Endothelial cell of umbilical vein (primary cell): Measurements from ENCODE around the gene FGL2. TPM values are rescaled to one million over a fixed set of nuclear protein-coding genes. Genes with fewer than 3 reads are reported as not detected.

Source experiments
- BruUV-seq: library from RNA; stranded (reverse); fragments of 400-500 nt; replicated peaks from 2 replicates; lab custom pipeline; 2021; lab: Mats Ljungman, UMichigan
- CTCF ChIA-PET: fragments of 300-600, 350-600 bp; sonication (Branson Sonifier 250); formaldehyde crosslinking; loops from one replicate; lab custom pipeline; 2021; ENCODE audit warnings: antibody characterized with exemption, inconsistent platforms; lab: Charles Lee
- POLR2A ChIA-PET: fragments of 300-600, 350-600 bp; sonication (Branson Sonifier 250); formaldehyde crosslinking; loops from one replicate; lab custom pipeline; 2021; ENCODE audit warnings: antibody characterized with exemption, inconsistent platforms; lab: Charles Lee
- DNase-seq: peaks from one replicate; pipeline ENCODE4 v3.0.0-alpha.2; 2011; ENCODE audit warnings: low read depth, low spot score
- FAIRE-seq: peaks from 2 replicates; lab custom pipeline; 2011; peaks lifted over from hg19 to GRCh38; lab: Jason Lieb, UNC
- H2AFZ ChIP-seq: 2 replicates; pipeline ENCODE4 v1.6.0; 2012; ENCODE audit warnings: low read depth, low read length, control low read depth, inconsistent platforms
- H3K27ac ChIP-seq: 2 replicates; pipeline ENCODE4 v1.5.1; 2011; ENCODE audit warnings: low read depth, mild to moderate bottlenecking, control low read depth, low read length, moderate library complexity; ENCODE audit not compliant: insufficient read depth
- H3K27me3 ChIP-seq, 2 experiments: 2 replicates each; pipeline versions ENCODE4 v1.6.0 to v1.6.1; 2011; ENCODE audit warnings: low read length in 2 of 2, mixed read lengths in 1 of 2; ENCODE audit not compliant: control insufficient read depth in 2 of 2, insufficient read depth in 2 of 2
- H3K36me3 ChIP-seq, 2 experiments: 2 replicates in 1 of 2; 3 replicates in 1 of 2; pipeline ENCODE4 v1.5.1; 2011; ENCODE audit warnings: low read length in 2 of 2, mild to moderate bottlenecking in 1 of 2, moderate library complexity in 1 of 2; ENCODE audit not compliant: control insufficient read depth in 2 of 2, insufficient read depth in 2 of 2; ENCODE audit errors: extremely low read depth in 1 of 2
- H3K4me1 ChIP-seq: 3 replicates; pipeline ENCODE4 v1.5.1; 2011; ENCODE audit warnings: mild to moderate bottlenecking, low read length; ENCODE audit not compliant: control insufficient read depth, insufficient read depth; ENCODE audit errors: extremely low read depth
- H3K4me2 ChIP-seq: 2 replicates; pipeline ENCODE4 v1.6.1; 2011; ENCODE audit warnings: low read length, control low read depth, mixed read lengths; ENCODE audit not compliant: insufficient read depth
- H3K4me3 ChIP-seq, 3 experiments: fragments of 200-600 bp in 1 of 3; sonication (generic), shearing (Covaris generic) in 1 of 3; replicated peaks in 1 of 3; 2 replicates each; pipeline ENCODE4 v1.5.1; 2011 to 2016; ENCODE audit warnings: control low read depth in 3 of 3, low read length in 3 of 3, mild to moderate bottlenecking in 2 of 3, inconsistent platforms in 1 of 3, low read depth in 1 of 3, moderate library complexity in 1 of 3; ENCODE audit not compliant: insufficient read depth in 1 of 3
- H3K79me2 ChIP-seq: 2 replicates; pipeline ENCODE4 v1.6.0; 2012; ENCODE audit warnings: low read length, inconsistent platforms; ENCODE audit not compliant: control insufficient read depth, insufficient read depth
- H3K9ac ChIP-seq: replicated peaks from 2 replicates; pipeline ENCODE3; 2011; ENCODE audit warnings: low read length, control low read depth; ENCODE audit not compliant: insufficient read depth; ENCODE audit errors: extremely low read depth
- H3K9me1 ChIP-seq: replicated peaks from 3 replicates; pipeline ENCODE4 v1.6.0; 2011; ENCODE audit warnings: mild to moderate bottlenecking, low read length; ENCODE audit not compliant: control insufficient read depth, insufficient read depth; ENCODE audit errors: extremely low read depth
- H3K9me3 ChIP-seq: replicated peaks from 2 replicates; pipeline ENCODE4 v1.5.1; 2012; ENCODE audit warnings: low read length, inconsistent platforms; ENCODE audit not compliant: control insufficient read depth, insufficient read depth
- H4K20me1 ChIP-seq: replicated peaks from 2 replicates; pipeline ENCODE3; 2011; ENCODE audit warnings: mild to moderate bottlenecking, low read length; ENCODE audit not compliant: control insufficient read depth, insufficient read depth; ENCODE audit errors: extremely low read depth
- EZH2 ChIP-seq: IDR thresholded peaks from 2 replicates; pipeline ENCODE4 v1.6.1; 2012; ENCODE audit warnings: borderline replicate concordance, low read depth, mild to moderate bottlenecking, moderate library complexity, low read length, inconsistent platforms; ENCODE audit not compliant: severe bottlenecking
- FOS ChIP-seq: IDR thresholded peaks from 2 replicates; pipeline ENCODE4 v1.6.1; 2011; ENCODE audit warnings: mild to moderate bottlenecking, low read length, moderate library complexity, borderline replicate concordance; ENCODE audit not compliant: insufficient read depth
- GATA2 ChIP-seq: IDR thresholded peaks from 2 replicates; pipeline ENCODE4 v1.7.0; 2011; ENCODE audit warnings: low read depth, mild to moderate bottlenecking, moderate library complexity, mixed read lengths, low read length; ENCODE audit not compliant: insufficient read length, insufficient read depth
- JUN ChIP-seq: IDR thresholded peaks from 2 replicates; pipeline ENCODE4 v1.6.1; 2011; ENCODE audit warnings: borderline replicate concordance, low read depth; ENCODE audit not compliant: insufficient read length, insufficient read depth
- MAX ChIP-seq: IDR thresholded peaks from 2 replicates; pipeline ENCODE4 v1.6.1; 2011; ENCODE audit not compliant: insufficient read depth, insufficient read length
- MYC ChIP-seq: IDR thresholded peaks from one replicate; pipeline ENCODE4 v1.6.1; 2011; ENCODE audit warnings: mild to moderate bottlenecking, low read depth, low read length
- POLR2A ChIP-seq: IDR thresholded peaks from 2 replicates; pipeline ENCODE4 v1.6.1; 2012; ENCODE audit warnings: low read depth, mild to moderate bottlenecking, control low read depth, low read length
- POLR2AphosphoS5 ChIP-seq: IDR thresholded peaks from 2 replicates; pipeline ENCODE4 v1.6.1; 2012; ENCODE audit warnings: low read depth, mild to moderate bottlenecking, control low read depth, low read length, moderate library complexity; ENCODE audit not compliant: insufficient read depth
- dilution Hi-C: fragments of 300-500 bp; cut with MboI; formaldehyde crosslinking; loops from one replicate; pipeline ENCODE4 v1.15.0; 2019; ENCODE audit warnings: low sequenced_read_pairs; ENCODE audit not compliant: extremely low pct_ligation_motif_present
- intact Hi-C: fragments of 100-400 bp; cut with micrococcal nuclease; formaldehyde crosslinking; loops from one replicate; pipeline ENCODE4 v1.10.0; 2022
- polyA plus RNA-seq, 4 experiments: library from polyadenylated mRNA; depleted of rRNA in 3 of 4; stranded (reverse) in 3 of 4; unstranded in 1 of 4; fragments of >200 nt; gene quantifications; 2 replicates each; pipeline versions ENCODE4 v1.2.1 to v1.2.3, GENCODE V29; 2011 to 2012; ENCODE audit warnings: missing spikeins in 1 of 4
- total RNA-seq: library from RNA; stranded (reverse); gene quantifications from 2 replicates; pipeline ENCODE4 v1.2.3, GENCODE V29; 2021
- TF ChIP-seq, protein P1 (sequence below), 2 donors: IDR thresholded peaks; 1 replicate in 1 of 2; 2 replicates in 1 of 2; pipeline ENCODE4 v1.5.1; 2011; ENCODE audit warnings: low read length in 2 of 2, mild to moderate bottlenecking in 2 of 2, moderate library complexity in 2 of 2, control low read depth in 1 of 2, inconsistent platforms in 1 of 2, low read depth in 1 of 2; ENCODE audit not compliant: insufficient read depth in 1 of 2; ENCODE audit errors: extremely low read depth in 1 of 2

FGL2 gene
- total and polyA plus RNA-seq, 2 donors (not counting 3 experiments of a cell fraction or from before 2014, with no cell fraction given), result not detected

DNA sequence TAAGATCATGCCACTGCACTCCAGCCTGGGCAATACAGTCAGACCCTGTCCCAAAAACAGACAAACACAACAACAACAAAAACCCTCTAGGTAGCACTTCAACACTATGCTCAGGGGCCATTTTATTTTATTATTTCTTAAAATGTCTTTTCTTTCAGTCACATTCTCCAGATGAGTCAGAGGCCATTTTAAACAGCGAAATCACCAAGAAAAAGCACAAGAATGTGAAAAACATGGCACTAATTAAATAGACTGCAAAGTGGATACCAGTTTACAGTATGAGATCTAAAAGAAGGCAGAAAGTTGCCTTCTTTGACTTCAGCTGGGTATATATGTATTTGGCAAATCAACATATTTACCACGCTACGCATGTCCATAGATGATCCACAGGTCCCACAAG lies 6.1 kb upstream of the FGL2 start:
- Histone ChIP-seq H3K36me3 (no peaks in the 10 kb centered on the region), H3K4me2 (no peak overlapping the region), H3K4me1 (no peaks in the 10 kb centered on the region), H3K27ac (no peak overlapping the region), H2AFZ (no peak overlapping the region), H3K9ac (no peak overlapping the region), H3K9me3 (peaks cover 3% of the 10 kb centered on the region), H4K20me1 (no peaks in the 10 kb centered on the region), H3K27me3 (no peaks in the 10 kb centered on the region), H3K4me3 (no peak overlapping the region), H3K79me2 (no peaks in the 10 kb centered on the region), H3K9me1 (no peaks in the 10 kb centered on the region)
- ChIA-PET CTCF (no interaction called here), POLR2A (no interaction called here)
- intact Hi-C loops (no loop called here), dilution Hi-C loops (no loop called here)
- no peak for DNase-seq
- BruUV-seq, result no TSS peak
- no peak for TF ChIP-seq MYC
- no peak for TF ChIP-seq MAX
- no peak for TF ChIP-seq JUN
- no peak for TF ChIP-seq EZH2
- TF ChIP-seq, protein P1, sequence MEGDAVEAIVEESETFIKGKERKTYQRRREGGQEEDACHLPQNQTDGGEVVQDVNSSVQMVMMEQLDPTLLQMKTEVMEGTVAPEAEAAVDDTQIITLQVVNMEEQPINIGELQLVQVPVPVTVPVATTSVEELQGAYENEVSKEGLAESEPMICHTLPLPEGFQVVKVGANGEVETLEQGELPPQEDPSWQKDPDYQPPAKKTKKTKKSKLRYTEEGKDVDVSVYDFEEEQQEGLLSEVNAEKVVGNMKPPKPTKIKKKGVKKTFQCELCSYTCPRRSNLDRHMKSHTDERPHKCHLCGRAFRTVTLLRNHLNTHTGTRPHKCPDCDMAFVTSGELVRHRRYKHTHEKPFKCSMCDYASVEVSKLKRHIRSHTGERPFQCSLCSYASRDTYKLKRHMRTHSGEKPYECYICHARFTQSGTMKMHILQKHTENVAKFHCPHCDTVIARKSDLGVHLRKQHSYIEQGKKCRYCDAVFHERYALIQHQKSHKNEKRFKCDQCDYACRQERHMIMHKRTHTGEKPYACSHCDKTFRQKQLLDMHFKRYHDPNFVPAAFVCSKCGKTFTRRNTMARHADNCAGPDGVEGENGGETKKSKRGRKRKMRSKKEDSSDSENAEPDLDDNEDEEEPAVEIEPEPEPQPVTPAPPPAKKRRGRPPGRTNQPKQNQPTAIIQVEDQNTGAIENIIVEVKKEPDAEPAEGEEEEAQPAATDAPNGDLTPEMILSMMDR (IDR thresholded peaks at IDR 0.05; ENCODE audit: extremely low read depth in 1 of 2, insufficient read depth in 1 of 2, low read depth in 1 of 2, low read length in 2 of 2), result no peak
- no peak for TF ChIP-seq POLR2AphosphoS5
- no peak for TF ChIP-seq FOS
- no peak for TF ChIP-seq GATA2
- no peak for TF ChIP-seq POLR2A
- no peak for FAIRE-seq
